ENCODE results near the gene DPRX.

DNA sequence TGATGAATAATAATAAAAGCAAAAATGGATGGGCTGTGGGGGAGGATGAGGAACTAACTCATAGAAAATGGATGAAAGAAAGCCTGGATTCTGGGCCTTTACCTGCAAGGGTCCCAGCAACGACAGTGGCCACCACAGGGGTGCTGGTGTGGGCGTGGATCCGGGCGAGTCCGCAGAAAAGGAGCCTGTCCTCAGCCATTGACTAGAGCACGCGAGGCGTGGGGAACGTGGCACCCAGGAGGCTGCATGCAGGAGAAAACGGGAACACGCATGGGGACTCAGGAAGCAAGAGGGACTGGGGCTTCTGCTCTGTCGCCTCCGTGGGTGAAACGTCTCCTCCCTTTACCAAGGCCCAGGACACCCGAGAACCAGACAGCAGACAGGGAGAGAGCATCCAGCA lies 25.8 kb upstream of the DPRX start:
- TF ChIP-seq POLR2AphosphoS5 (IDR thresholded peaks at IDR 0.05; ENCODE audit: borderline replicate concordance, low read depth, low read length) (no peak), EZH2 (IDR thresholded peaks at IDR 0.05) (no peak), FOXP2 (optimal IDR thresholded peaks at IDR 0.05; ENCODE audit: control extremely low read depth, extremely low read length, insufficient read depth) (no peak)

Measured in SK-N-MC (cell line).